ENCODE data around the gene COL9A1. TPM values are rescaled to one million over a fixed set of nuclear protein-coding genes. Genes with fewer than 3 reads are reported as not detected.

Gene COL9A1
- polyA plus RNA-seq, 1 of the 3 experiments (the other 2 are of a cell fraction), result 0.05 TPM

DNA sequence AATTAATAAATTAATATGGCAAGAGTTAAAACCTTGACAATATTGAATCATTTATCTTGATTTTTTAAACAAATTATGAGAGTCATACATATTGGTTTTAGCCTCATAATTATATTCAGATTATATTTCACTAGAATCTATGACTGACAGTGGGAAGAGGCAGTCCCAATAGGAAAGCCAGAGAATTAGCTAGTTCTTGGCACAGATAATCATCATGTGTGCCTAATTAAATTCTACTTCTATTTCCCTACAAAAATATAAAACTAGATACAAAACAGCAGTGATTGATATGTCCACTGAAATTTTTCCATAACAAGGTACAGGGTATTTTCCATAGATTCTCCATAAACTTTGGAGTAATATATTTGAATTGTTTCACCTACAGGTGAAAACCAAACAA lies 38.6 kb downstream of the COL9A1 start:
- ChIA-PET POLR2A (no interaction called here), CTCF (no interaction called here)
- Histone ChIP-seq H3K4me1 (ENCODE audit: control insufficient read depth in 1 of 2, insufficient read depth in 2 of 2, low read depth in 1 of 2, low read length in 1 of 2) (no peaks in the 10 kb centered on the region), H3K27ac (ENCODE audit: low read depth in 2 of 2, low read length in 1 of 2) (no peak overlapping the region), H4K20me1 (ENCODE audit: insufficient read depth) (no peaks in the 10 kb centered on the region), H3K4me2 (no peak overlapping the region), H3K9ac (no peak overlapping the region), H3K9me3 (no peaks in the 10 kb centered on the region), H3K9me2 (no peaks in the 10 kb centered on the region), H2AFZ (ENCODE audit: low read depth) (no peak overlapping the region), H3K27me3 (ENCODE audit: insufficient read depth) (no peaks in the 10 kb centered on the region), H3K79me2 (ENCODE audit: insufficient read depth) (no peaks in the 10 kb centered on the region), H3K36me3 (replicated peaks in 1 of 2; ENCODE audit: control insufficient read depth in 1 of 2, insufficient read depth in 2 of 2, low read length in 1 of 2) (no peaks in the 10 kb centered on the region), H3F3A (replicated peaks; ENCODE audit: insufficient read depth) (no peaks in the 10 kb centered on the region), H3K4me3 (ENCODE audit: low read depth in 2 of 2, low read length in 1 of 2) (no peak overlapping the region)
- no peak for DNase-seq
- TF ChIP-seq EZH2phosphoT487 (IDR thresholded peaks at IDR 0.05; ENCODE audit: borderline replicate concordance, low read depth) (no peak), USF2 (IDR thresholded peaks at IDR 0.05; ENCODE audit: borderline replicate concordance, low read depth, low read length) (no peak), CTCF (IDR thresholded peaks at IDR 0.05) (no peak), TCF12 (IDR thresholded peaks at IDR 0.05) (no peak), RAD21 (IDR thresholded peaks at IDR 0.05; ENCODE audit: low read length) (no peak), TAF1 (IDR thresholded peaks at IDR 0.05; ENCODE audit: borderline replicate concordance, low read depth, low read length) (no peak), FOXM1 (IDR thresholded peaks at IDR 0.05; ENCODE audit: low read depth) (no peak), YY1 (IDR thresholded peaks at IDR 0.05; ENCODE audit: low read depth) (no peak), GABPA (IDR thresholded peaks at IDR 0.05; ENCODE audit: low read depth) (no peak), NFIC (IDR thresholded peaks at IDR 0.05; ENCODE audit: borderline replicate concordance) (no peak), EP300 (IDR thresholded peaks at IDR 0.05; ENCODE audit: borderline replicate concordance in 1 of 2, low read depth in 1 of 2, low read length in 1 of 2) (no peak), MXI1 (IDR thresholded peaks at IDR 0.05; ENCODE audit: low read depth, low read length) (no peak), ELF1 (IDR thresholded peaks at IDR 0.05) (no peak)

DNA sequence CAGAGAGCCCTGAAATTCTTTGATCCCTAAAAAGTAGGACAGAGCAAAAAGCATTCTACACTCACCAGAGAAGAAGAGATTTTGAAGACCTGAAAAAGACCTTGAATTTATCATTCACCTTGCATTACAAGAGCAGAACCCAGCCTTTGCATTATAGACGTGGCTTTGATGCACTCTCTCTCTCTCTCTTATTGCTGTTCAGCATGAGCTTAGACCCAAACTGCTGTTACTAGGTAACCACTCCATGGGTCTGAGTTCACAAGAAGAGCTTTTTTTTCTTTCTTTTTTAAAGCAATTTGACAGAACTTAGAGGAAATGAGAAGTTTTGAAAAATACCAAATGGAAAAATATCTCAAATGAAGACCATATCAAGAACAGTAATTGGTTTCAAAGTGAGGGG lies 44.4 kb downstream of the COL9A1 start:
- no peaks in the 10 kb centered on the region for H3K36me3 ChIP-seq (replicated peaks in 1 of 2; ENCODE audit: control insufficient read depth in 1 of 2, insufficient read depth in 2 of 2, low read length in 1 of 2)
- ChIA-PET POLR2A (no interaction called here), CTCF (interaction anchor here (0.6 kb wide), 1 partner anchor 13 kb away, joined by 3 read pairs; no protein-coding TSS in a partner anchor)
- H3K9me2 ChIP-seq, result no peaks in the 10 kb centered on the region
- H3K4me2 ChIP-seq, result no peak overlapping the region
- H3F3A ChIP-seq (replicated peaks; ENCODE audit: insufficient read depth), result no peaks in the 10 kb centered on the region
- no peak overlapping the region for H3K27ac ChIP-seq (ENCODE audit: low read depth in 2 of 2, low read length in 1 of 2)
- DNase-seq, result no peak
- H3K27me3 ChIP-seq (ENCODE audit: insufficient read depth), result no peaks in the 10 kb centered on the region
- WGBS (ENCODE audit: low lambda C conversion rate), result 21% methylated on average over 1 of the region's 1 CpG
- no peak overlapping the region for H2AFZ ChIP-seq (ENCODE audit: low read depth)
- no peaks in the 10 kb centered on the region for H3K79me2 ChIP-seq (ENCODE audit: insufficient read depth)
- H3K4me1 ChIP-seq (ENCODE audit: control insufficient read depth in 1 of 2, insufficient read depth in 2 of 2, low read depth in 1 of 2, low read length in 1 of 2), result no peaks in the 10 kb centered on the region
- no peak overlapping the region for H3K4me3 ChIP-seq (ENCODE audit: low read depth in 2 of 2, low read length in 1 of 2)
- H3K9me3 ChIP-seq, result no peaks in the 10 kb centered on the region
- no peak overlapping the region for H3K9ac ChIP-seq
- no peaks in the 10 kb centered on the region for H4K20me1 ChIP-seq (ENCODE audit: insufficient read depth)
- no peak for TF ChIP-seq MEF2A (IDR thresholded peaks at IDR 0.05; ENCODE audit: borderline replicate concordance, low read depth)
- TF ChIP-seq JUND (IDR thresholded peaks at IDR 0.05), result no peak
- no peak for TF ChIP-seq EP300 (IDR thresholded peaks at IDR 0.05; ENCODE audit: borderline replicate concordance in 1 of 2, low read depth in 1 of 2, low read length in 1 of 2)
- TF ChIP-seq FOXJ3 (CRISPR knock-in tag; IDR thresholded peaks at IDR 0.05), result no peak
- TF ChIP-seq, protein P1, sequence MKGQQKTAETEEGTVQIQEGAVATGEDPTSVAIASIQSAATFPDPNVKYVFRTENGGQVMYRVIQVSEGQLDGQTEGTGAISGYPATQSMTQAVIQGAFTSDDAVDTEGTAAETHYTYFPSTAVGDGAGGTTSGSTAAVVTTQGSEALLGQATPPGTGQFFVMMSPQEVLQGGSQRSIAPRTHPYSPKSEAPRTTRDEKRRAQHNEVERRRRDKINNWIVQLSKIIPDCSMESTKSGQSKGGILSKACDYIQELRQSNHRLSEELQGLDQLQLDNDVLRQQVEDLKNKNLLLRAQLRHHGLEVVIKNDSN (IDR thresholded peaks at IDR 0.05; ENCODE audit: borderline replicate concordance, low read depth), result no peak
- TF ChIP-seq YY1 (IDR thresholded peaks at IDR 0.05; ENCODE audit: low read depth), result no peak
- TF ChIP-seq CHD2 (IDR thresholded peaks at IDR 0.05; ENCODE audit: low read length, partially characterized antibody), result no peak
- no peak for TF ChIP-seq ELF1 (IDR thresholded peaks at IDR 0.05)
- no peak for TF ChIP-seq FOXM1 (IDR thresholded peaks at IDR 0.05; ENCODE audit: low read depth)
- no peak for TF ChIP-seq GATA2 (CRISPR knock-in tag; IDR thresholded peaks at IDR 0.05)
- TF ChIP-seq SMC3 (IDR thresholded peaks at IDR 0.05; ENCODE audit: low read depth, low read length), result no peak
- TF ChIP-seq ZBTB33 (IDR thresholded peaks at IDR 0.05; ENCODE audit: borderline replicate concordance, low read depth), result no peak
- TF ChIP-seq RCOR1 (IDR thresholded peaks at IDR 0.05; ENCODE audit: low read length), result no peak
- TF ChIP-seq, protein P2, sequence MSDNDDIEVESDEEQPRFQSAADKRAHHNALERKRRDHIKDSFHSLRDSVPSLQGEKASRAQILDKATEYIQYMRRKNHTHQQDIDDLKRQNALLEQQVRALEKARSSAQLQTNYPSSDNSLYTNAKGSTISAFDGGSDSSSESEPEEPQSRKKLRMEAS (IDR thresholded peaks at IDR 0.05; ENCODE audit: low read depth), result no peak
- TF ChIP-seq, protein P3, sequence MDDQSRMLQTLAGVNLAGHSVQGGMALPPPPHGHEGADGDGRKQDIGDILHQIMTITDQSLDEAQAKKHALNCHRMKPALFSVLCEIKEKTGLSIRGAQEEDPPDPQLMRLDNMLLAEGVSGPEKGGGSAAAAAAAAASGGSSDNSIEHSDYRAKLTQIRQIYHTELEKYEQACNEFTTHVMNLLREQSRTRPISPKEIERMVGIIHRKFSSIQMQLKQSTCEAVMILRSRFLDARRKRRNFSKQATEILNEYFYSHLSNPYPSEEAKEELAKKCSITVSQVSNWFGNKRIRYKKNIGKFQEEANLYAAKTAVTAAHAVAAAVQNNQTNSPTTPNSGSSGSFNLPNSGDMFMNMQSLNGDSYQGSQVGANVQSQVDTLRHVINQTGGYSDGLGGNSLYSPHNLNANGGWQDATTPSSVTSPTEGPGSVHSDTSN (IDR thresholded peaks at IDR 0.05), result no peak
